Suppressor macrophage treated with lipopolysaccharide for 4 hours (primary cell): ENCODE results near the gene IRF9.
"Not testable (repeated sequence)": the region's sequence is repeated elsewhere in the genome, so short reads cannot be mapped to it uniquely, and the experiment has no call there.

ENCODE experiments used
- DNase-seq: peaks from one replicate; pipeline ENCODE4 v3.0.0-alpha.2; 2020

The IRF9 gene

GRCh38 chr14:24195186-24196070 is 34.4 kb downstream of the IRF9 start, which contains the start of gene TM9SF1:
Gene TM9SF1, minus strand, starts transcription at chr14:24195441. Its CDS starts 422 bp downstream, at chr14:24195019.
- DNase-seq = peak; percentile 89

GRCh38 chr14:24196071-24197055 is 35.3 kb downstream of the IRF9 start:
- peak; percentile 29 for DNase-seq

- DNase-seq = no peak
Observed at GRCh38 chr14:24197056-24197450, 36.0 kb downstream of the IRF9 start.

GRCh38 chr14:24198814-24199524 is 37.9 kb downstream of the IRF9 start:
- DNase-seq = no peak

GRCh38 chr14:24202538-24202937 is 41.5 kb downstream of the IRF9 start:
- not testable (repeated sequence) for DNase-seq

GRCh38 chr14:24203249-24203886 is 42.3 kb downstream of the IRF9 start:
- not testable (repeated sequence) for DNase-seq

GRCh38 chr14:24204163-24205146 is 43.4 kb downstream of the IRF9 start:
- DNase-seq = no peak

- DNase-seq = no peak
Observed at GRCh38 chr14:24206260-24207103, 45.4 kb downstream of the IRF9 start.

- DNase-seq = no peak
Observed at GRCh38 chr14:24207104-24207551, 46.1 kb downstream of the IRF9 start.

- DNase-seq = no peak
Observed at GRCh38 chr14:24207625-24208024, 46.6 kb downstream of the IRF9 start.

- DNase-seq = no peak
Observed at GRCh38 chr14:24211311-24211710, 50.2 kb downstream of the IRF9 start.

GRCh38 chr14:24212924-24213865 is 52.1 kb downstream of the IRF9 start, which contains the start of gene CHMP4A:
Gene CHMP4A, minus strand, starts transcription at chr14:24213488. Its CDS starts 49 bp downstream, at chr14:24213439.
- DNase-seq = peak; percentile 99

- DNase-seq = no peak
Observed at GRCh38 chr14:24213866-24214662, 53.0 kb downstream of the IRF9 start.

- peak; percentile 91 for DNase-seq
Observed at GRCh38 chr14:24215495-24216344, 54.7 kb downstream of the IRF9 start, which contains the start of gene MDP1. Gene MDP1, minus strand, starts transcription at chr14:24216066. Its CDS starts 111 bp downstream, at chr14:24215955.
